AG04450 (cell line): ENCODE measurements around the gene PDE11A. TPM values are rescaled to one million over a fixed set of nuclear protein-coding genes. Genes with fewer than 3 reads are reported as not detected.

Source experiments
- CTCF ChIA-PET: fragments of 300-600, 350-600 bp; formaldehyde crosslinking; extraction: SDS; loops from one replicate; lab custom pipeline; 2022; ENCODE audit warnings: antibody characterized with exemption, inconsistent platforms; lab: Charles Lee
- POLR2A ChIA-PET: fragments of 350-600 bp; formaldehyde crosslinking; extraction: SDS; loops from one replicate; lab custom pipeline; 2021; ENCODE audit warnings: antibody characterized with exemption, inconsistent platforms; lab: Yijun Ruan, JAX
- DNase-seq: peaks from one replicate; pipeline ENCODE4 v3.0.0-alpha.2; 2011; ENCODE audit warnings: low read depth, low spot score
- H3K27ac ChIP-seq: one replicate; pipeline ENCODE4 v1.5.1; 2012; ENCODE audit warnings: low read depth, low read length, control low read depth
- H3K27me3 ChIP-seq: one replicate; pipeline ENCODE4 v1.6.0; 2012; ENCODE audit warnings: low read length; ENCODE audit not compliant: control insufficient read depth, insufficient read depth
- H3K4me3 ChIP-seq: 2 replicates; pipeline ENCODE4 v1.5.1; 2011; ENCODE audit warnings: mild to moderate bottlenecking, low read depth, low read length, control low read depth
- H3K9me3 ChIP-seq: 2 replicates; pipeline ENCODE4 v1.5.1; 2012; ENCODE audit warnings: low read length; ENCODE audit not compliant: control insufficient read depth, insufficient read depth
- CTCF ChIP-seq: IDR thresholded peaks from 2 replicates; pipeline ENCODE4 v1.5.1; 2011; ENCODE audit warnings: low read depth, low read length, control low read depth, inconsistent platforms
- polyA plus RNA-seq: library from polyadenylated mRNA; depleted of rRNA; stranded (reverse); fragments of >200 nt; gene quantifications from 2 replicates; pipeline ENCODE4 v1.2.3, GENCODE V29; 2011

Gene PDE11A
- polyA plus RNA-seq, 1 experiment = 0.24 TPM

- Histone ChIP-seq H3K9me3 (no peaks in the 10 kb centered on the region), H3K27ac (no peak overlapping the region), H3K27me3 (peaks cover 6% of the 10 kb centered on the region), H3K4me3 (no peak overlapping the region)
- no peak for TF ChIP-seq CTCF
- CTCF ChIA-PET = interaction anchor here (0.8 to 3.9 kb wide), 9 partner anchors 24 to 575 kb away, joined by 3 to 41 read pairs (median 5); partner anchors contain the start of gene NFE2L2
- no peak for DNase-seq
- POLR2A ChIA-PET = no interaction called here
Measured at GRCh38 chr2:177723235-177723634, 349.3 kb downstream of the PDE11A start.

GRCh38 chr2:177721818-177722567, 350.6 kb downstream of the PDE11A start:
- Histone ChIP-seq H3K4me3 (no peak overlapping the region), H3K27ac (no peak overlapping the region), H3K9me3 (no peaks in the 10 kb centered on the region), H3K27me3 (peaks cover 6% of the 10 kb centered on the region)
- TF ChIP-seq CTCF = no peak
- CTCF ChIA-PET = no interaction called here
- no peak for DNase-seq
- POLR2A ChIA-PET = no interaction called here

- DNase-seq = no peak
- H3K4me3 ChIP-seq = no peak overlapping the region
- ChIA-PET CTCF (interaction anchor here (1.9 kb wide), 1 partner anchor 386 kb away, joined by 6 read pairs; no protein-coding TSS in a partner anchor), POLR2A (no interaction called here)
- no peak overlapping the region for H3K27ac ChIP-seq
- peaks cover 1% of the 10 kb centered on the region for H3K27me3 ChIP-seq
- H3K9me3 ChIP-seq = no peaks in the 10 kb centered on the region
- no peak for TF ChIP-seq CTCF
Measured at GRCh38 chr2:177721087-177721486, 351.5 kb downstream of the PDE11A start.

GRCh38 chr2:177717831-177718618, 354.6 kb downstream of the PDE11A start:
- H3K27ac ChIP-seq = no peak overlapping the region
- no peak for TF ChIP-seq CTCF
- H3K27me3 ChIP-seq = no peaks in the 10 kb centered on the region
- ChIA-PET POLR2A (no interaction called here), CTCF (interaction anchor here (0.8 to 1.3 kb wide), 3 partner anchors 24 to 114 kb away, joined by 3 to 5 read pairs (median 3); no protein-coding TSS in a partner anchor)
- no peak for DNase-seq
- no peak overlapping the region for H3K4me3 ChIP-seq
- H3K9me3 ChIP-seq = no peaks in the 10 kb centered on the region

GRCh38 chr2:177716484-177716883, 356.1 kb downstream of the PDE11A start:
- ChIA-PET POLR2A (no interaction called here), CTCF (no interaction called here)
- TF ChIP-seq CTCF = no peak
- no peak overlapping the region for H3K27ac ChIP-seq
- no peak overlapping the region for H3K4me3 ChIP-seq
- no peak for DNase-seq
- H3K9me3 ChIP-seq = no peaks in the 10 kb centered on the region
- no peaks in the 10 kb centered on the region for H3K27me3 ChIP-seq
